ENCODE results near the gene SCO1.

DNA sequence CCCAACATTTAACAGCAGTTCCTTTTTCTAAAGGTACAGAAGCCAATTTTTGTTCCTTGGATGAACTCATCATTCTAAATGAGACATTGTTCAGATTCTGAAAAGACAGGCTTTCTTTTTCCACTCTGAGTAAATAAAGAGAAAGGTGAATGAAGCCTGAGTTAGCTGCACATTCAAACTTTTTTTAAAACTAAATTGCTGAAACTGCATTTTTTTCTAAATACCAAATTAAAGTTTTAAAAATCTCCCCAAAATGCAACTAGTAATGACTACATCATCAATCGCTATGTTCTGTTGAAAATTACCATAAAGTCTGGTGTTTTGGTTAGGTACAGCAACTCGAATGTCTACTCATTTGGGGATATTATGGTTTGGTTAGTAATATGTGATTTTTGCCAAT, 9.8 kb downstream of the SCO1 start:
- no peak for TF ChIP-seq POLR2A (IDR thresholded peaks at IDR 0.05)
- TF ChIP-seq, protein P1, sequence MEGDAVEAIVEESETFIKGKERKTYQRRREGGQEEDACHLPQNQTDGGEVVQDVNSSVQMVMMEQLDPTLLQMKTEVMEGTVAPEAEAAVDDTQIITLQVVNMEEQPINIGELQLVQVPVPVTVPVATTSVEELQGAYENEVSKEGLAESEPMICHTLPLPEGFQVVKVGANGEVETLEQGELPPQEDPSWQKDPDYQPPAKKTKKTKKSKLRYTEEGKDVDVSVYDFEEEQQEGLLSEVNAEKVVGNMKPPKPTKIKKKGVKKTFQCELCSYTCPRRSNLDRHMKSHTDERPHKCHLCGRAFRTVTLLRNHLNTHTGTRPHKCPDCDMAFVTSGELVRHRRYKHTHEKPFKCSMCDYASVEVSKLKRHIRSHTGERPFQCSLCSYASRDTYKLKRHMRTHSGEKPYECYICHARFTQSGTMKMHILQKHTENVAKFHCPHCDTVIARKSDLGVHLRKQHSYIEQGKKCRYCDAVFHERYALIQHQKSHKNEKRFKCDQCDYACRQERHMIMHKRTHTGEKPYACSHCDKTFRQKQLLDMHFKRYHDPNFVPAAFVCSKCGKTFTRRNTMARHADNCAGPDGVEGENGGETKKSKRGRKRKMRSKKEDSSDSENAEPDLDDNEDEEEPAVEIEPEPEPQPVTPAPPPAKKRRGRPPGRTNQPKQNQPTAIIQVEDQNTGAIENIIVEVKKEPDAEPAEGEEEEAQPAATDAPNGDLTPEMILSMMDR (IDR thresholded peaks at IDR 0.05): no peak

Measured in sigmoid colon (tissue), 3 donors.